Neuron (in vitro differentiated cells): ENCODE results near the gene CXCL10.

Experiments
- H2AFZ ChIP-seq: one replicate; pipeline ENCODE4 v1.6.1; 2013; ENCODE audit warnings: low read depth, mild to moderate bottlenecking, inconsistent platforms, low read length, moderate library complexity
- H3K27me3 ChIP-seq: one replicate; pipeline ENCODE4 v1.6.1; 2013; ENCODE audit warnings: low read length; ENCODE audit not compliant: insufficient read depth
- H3K36me3 ChIP-seq: one replicate; pipeline ENCODE4 v1.6.1; 2013; ENCODE audit warnings: low read length; ENCODE audit not compliant: insufficient read depth
- H3K4me1 ChIP-seq: one replicate; pipeline ENCODE4 v1.6.1; 2013; ENCODE audit warnings: low read length; ENCODE audit not compliant: insufficient read depth
- H3K4me3 ChIP-seq: 2 replicates; pipeline ENCODE4 v1.5.1; 2013; ENCODE audit warnings: mild to moderate bottlenecking, low read length, moderate library complexity
- H3K9me3 ChIP-seq: one replicate; pipeline ENCODE4 v1.6.1; 2013; ENCODE audit warnings: low read length

Gene CXCL10

GRCh38 chr4:76016393-76016792, 6.9 kb downstream of the CXCL10 start:
- no peak overlapping the region for H3K4me3 ChIP-seq
- H3K9me3 ChIP-seq, result no peaks in the 10 kb centered on the region
- peaks cover 6% of the 10 kb centered on the region for H3K4me1 ChIP-seq
- no peaks in the 10 kb centered on the region for H3K36me3 ChIP-seq
- no peak overlapping the region for H2AFZ ChIP-seq
- peaks cover 6% of the 10 kb centered on the region for H3K27me3 ChIP-seq

GRCh38 chr4:76013540-76013939, 9.8 kb downstream of the CXCL10 start:
- peaks cover 6% of the 10 kb centered on the region for H3K4me1 ChIP-seq
- H2AFZ ChIP-seq, result no peak overlapping the region

DNA sequence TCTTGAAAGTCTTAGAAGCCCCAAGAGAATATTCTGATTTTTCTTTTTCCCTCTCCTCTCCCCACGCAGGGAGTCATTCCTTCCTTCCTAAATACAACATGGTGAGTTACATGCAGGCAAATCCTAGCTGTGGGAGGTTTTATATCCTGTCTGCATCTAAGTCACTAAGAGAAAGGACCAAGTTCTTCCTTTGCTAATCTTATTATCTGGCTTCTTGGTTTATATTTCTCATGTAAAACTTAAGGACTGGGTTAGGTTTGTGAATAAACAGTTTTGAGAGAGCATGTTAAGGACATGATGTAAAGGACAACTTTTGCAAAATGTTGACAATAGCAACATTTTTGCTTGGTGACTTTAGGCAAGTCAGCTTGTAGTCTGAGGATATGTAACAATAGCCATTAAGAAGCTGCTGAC, 10.9 kb downstream of the CXCL10 start:
- Histone ChIP-seq H2AFZ (peak overlapping the region; percentile 51), H3K36me3 (no peaks in the 10 kb centered on the region), H3K9me3 (no peaks in the 10 kb centered on the region), H3K27me3 (peaks cover 6% of the 10 kb centered on the region), H3K4me1 (peaks cover 6% of the 10 kb centered on the region), H3K4me3 (no peak overlapping the region)

More at GRCh38 chr4:76013540-76013939, 9.8 kb downstream of the CXCL10 start:
- Histone ChIP-seq H3K9me3 (no peaks in the 10 kb centered on the region), H3K36me3 (no peaks in the 10 kb centered on the region), H3K27me3 (peaks cover 6% of the 10 kb centered on the region), H3K4me3 (no peak overlapping the region)

- H3K9me3 ChIP-seq, result no peaks in the 10 kb centered on the region
- H3K27me3 ChIP-seq, result peaks cover 6% of the 10 kb centered on the region
- H3K4me3 ChIP-seq, result no peak overlapping the region
- no peaks in the 10 kb centered on the region for H3K36me3 ChIP-seq
- H3K4me1 ChIP-seq, result peaks cover 6% of the 10 kb centered on the region
- peak overlapping the region; percentile 51 for H2AFZ ChIP-seq
Measured at GRCh38 chr4:76011700-76012387, 11.5 kb downstream of the CXCL10 start.

- Histone ChIP-seq H2AFZ (no peak overlapping the region), H3K9me3 (no peaks in the 10 kb centered on the region), H3K36me3 (no peaks in the 10 kb centered on the region), H3K4me1 (peaks cover 6% of the 10 kb centered on the region), H3K27me3 (peaks cover 9% of the 10 kb centered on the region), H3K4me3 (no peak overlapping the region)
Measured at GRCh38 chr4:76011018-76011670, 12.2 kb downstream of the CXCL10 start.

GRCh38 chr4:76010576-76010975, 12.7 kb downstream of the CXCL10 start:
- H3K4me1 ChIP-seq, result peaks cover 6% of the 10 kb centered on the region
- no peak overlapping the region for H2AFZ ChIP-seq
- no peaks in the 10 kb centered on the region for H3K9me3 ChIP-seq
- H3K4me3 ChIP-seq, result no peak overlapping the region
- no peaks in the 10 kb centered on the region for H3K36me3 ChIP-seq
- peaks cover 9% of the 10 kb centered on the region for H3K27me3 ChIP-seq

- Histone ChIP-seq H3K27me3 (peaks cover 9% of the 10 kb centered on the region), H3K36me3 (no peaks in the 10 kb centered on the region), H3K9me3 (no peaks in the 10 kb centered on the region), H2AFZ (no peak overlapping the region), H3K4me3 (no peak overlapping the region), H3K4me1 (peaks cover 6% of the 10 kb centered on the region)
Measured at GRCh38 chr4:76009311-76009710, 14.0 kb downstream of the CXCL10 start.

- Histone ChIP-seq H3K27me3 (peaks cover 7% of the 10 kb centered on the region), H3K4me1 (peaks cover 6% of the 10 kb centered on the region), H3K9me3 (no peaks in the 10 kb centered on the region), H3K36me3 (no peaks in the 10 kb centered on the region), H3K4me3 (no peak within 1 kb of the TSS), H2AFZ (no peak within 1 kb of the TSS)
Measured at GRCh38 chr4:76007089-76007862, 16.0 kb downstream of the CXCL10 start, which contains the start of gene CXCL9. Gene CXCL9 (minus strand): TSS chr4:76007509. CDS start chr4:76007449, 60 bp downstream.

DNA sequence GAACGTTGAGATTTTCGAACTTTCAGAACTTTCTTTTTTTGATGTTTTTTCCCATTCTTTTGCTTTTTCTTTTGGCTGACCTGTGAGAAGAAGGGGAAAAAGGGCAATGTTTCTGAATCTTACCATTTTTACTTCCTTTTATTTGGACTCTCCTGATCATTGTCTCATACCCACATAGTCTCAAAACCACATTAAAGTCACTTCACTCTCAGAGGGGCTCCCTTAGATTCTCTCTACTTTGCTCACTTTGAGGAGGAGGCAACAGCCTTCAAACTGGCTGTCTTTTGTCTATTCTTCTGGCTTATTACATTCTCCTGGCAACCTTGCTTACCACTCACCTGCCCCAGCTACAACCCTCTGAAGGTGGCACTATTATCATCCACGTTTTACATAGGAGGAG, 19.7 kb downstream of the CXCL10 start:
- Histone ChIP-seq H3K9me3 (no peaks in the 10 kb centered on the region), H2AFZ (no peak overlapping the region), H3K27me3 (peaks cover 10% of the 10 kb centered on the region)

DNA sequence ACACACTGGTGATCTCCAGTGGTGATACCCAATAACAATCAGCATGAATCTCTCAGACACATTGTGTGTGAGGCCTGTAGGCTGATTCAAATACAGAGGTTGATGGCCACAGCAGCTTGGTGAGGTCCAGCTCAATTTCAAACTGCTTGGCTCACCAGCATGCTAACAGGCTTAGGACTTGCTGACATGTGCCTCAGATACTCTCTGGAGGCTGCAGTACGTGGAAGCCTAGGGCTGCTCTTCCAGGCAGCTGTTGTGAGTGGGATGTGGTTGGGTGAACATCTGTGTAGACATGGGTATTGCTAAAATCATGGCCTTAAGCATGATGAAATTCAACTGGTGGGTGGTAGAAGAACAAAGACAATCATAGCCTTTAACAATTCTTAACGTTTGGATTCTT, 20.3 kb downstream of the CXCL10 start:
- Histone ChIP-seq H2AFZ (no peak overlapping the region), H3K27me3 (peaks cover 10% of the 10 kb centered on the region), H3K4me3 (no peak overlapping the region), H3K4me1 (no peaks in the 10 kb centered on the region), H3K36me3 (no peaks in the 10 kb centered on the region), H3K9me3 (no peaks in the 10 kb centered on the region)

More for the DNA sequence above, 19.7 kb downstream of the CXCL10 start:
- no peaks in the 10 kb centered on the region for H3K4me1 ChIP-seq
- H3K36me3 ChIP-seq, result no peaks in the 10 kb centered on the region
- no peak overlapping the region for H3K4me3 ChIP-seq

- Histone ChIP-seq H3K27me3 (peaks cover 8% of the 10 kb centered on the region), H3K4me1 (no peaks in the 10 kb centered on the region), H3K4me3 (no peak overlapping the region), H2AFZ (no peak overlapping the region), H3K36me3 (no peaks in the 10 kb centered on the region), H3K9me3 (no peaks in the 10 kb centered on the region)
Measured at GRCh38 chr4:76002176-76002575, 21.1 kb downstream of the CXCL10 start.

DNA sequence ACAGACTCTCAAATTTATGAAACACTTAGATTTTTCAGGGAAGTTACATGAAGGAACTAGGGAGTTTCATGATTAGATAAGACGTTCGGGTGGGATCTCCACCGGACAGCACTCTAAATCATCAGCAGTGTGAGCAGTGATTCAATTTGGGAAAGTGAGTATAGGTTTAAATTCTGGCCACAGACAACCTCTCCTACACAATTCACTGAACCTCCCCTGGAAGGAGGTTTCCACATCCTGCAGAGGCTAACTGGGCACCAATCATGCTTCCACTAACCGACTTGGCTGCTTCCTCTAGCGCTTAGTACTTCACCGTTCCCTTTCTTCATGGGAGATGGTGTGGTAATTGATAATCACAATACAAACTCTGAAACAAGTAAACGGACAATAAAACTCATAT, 21.6 kb downstream of the CXCL10 start:
- Histone ChIP-seq H3K9me3 (no peaks in the 10 kb centered on the region), H2AFZ (no peak overlapping the region), H3K27me3 (peaks cover 8% of the 10 kb centered on the region), H3K36me3 (no peaks in the 10 kb centered on the region), H3K4me1 (no peaks in the 10 kb centered on the region), H3K4me3 (no peak overlapping the region)

DNA sequence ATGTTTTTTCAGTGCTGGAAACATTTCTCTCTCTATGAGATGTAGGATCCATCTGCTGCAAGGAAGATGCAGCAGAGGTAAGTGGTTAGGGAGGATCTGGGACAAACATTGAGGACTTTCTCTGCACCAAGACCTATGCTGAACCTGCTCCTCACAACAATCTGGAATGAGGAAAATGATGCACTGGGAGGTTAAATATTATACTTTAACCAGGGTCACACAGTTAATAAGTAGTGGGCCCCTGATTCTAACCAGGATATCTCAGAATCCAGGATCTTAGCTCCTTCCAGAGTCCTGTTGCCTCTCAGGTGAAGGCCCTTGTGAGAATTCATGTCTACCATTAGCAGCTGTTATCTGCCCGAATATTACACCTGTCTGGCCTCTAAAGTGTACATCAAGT, 23.0 kb downstream of the CXCL10 start:
- H3K36me3 ChIP-seq, result no peaks in the 10 kb centered on the region
- peaks cover 5% of the 10 kb centered on the region for H3K27me3 ChIP-seq
- no peak overlapping the region for H2AFZ ChIP-seq
- no peak overlapping the region for H3K4me3 ChIP-seq
- H3K4me1 ChIP-seq, result no peaks in the 10 kb centered on the region
- H3K9me3 ChIP-seq, result no peaks in the 10 kb centered on the region
